Ovary (tissue), 9 donors: ENCODE results near the gene NXPH3. TPM values are rescaled to one million over a fixed set of nuclear protein-coding genes. Genes with fewer than 3 reads are reported as not detected.

ENCODE experiments used
- DNase-seq, 5 donors: peaks; one replicate each; pipeline ENCODE4 v3.0.0-alpha.2; 2019 to 2020
- H3K27ac ChIP-seq, 2 donors: fragments of 200-600 bp; one replicate each; pipeline versions ENCODE4 v1.5.1 to v1.8.0; 2019 to 2022
- H3K27me3 ChIP-seq: fragments of 200-600 bp; one replicate; pipeline ENCODE4 v1.8.0; 2022
- H3K36me3 ChIP-seq: fragments of 200-600 bp; sonication (generic); one replicate; pipeline ENCODE4 v1.5.1; 2019
- H3K4me1 ChIP-seq: one replicate; pipeline ENCODE4 v1.8.1; 2013; ENCODE audit warnings: mild to moderate bottlenecking, moderate library complexity; ENCODE audit not compliant: insufficient read depth
- H3K4me3 ChIP-seq: fragments of 200-600 bp; sonication (generic); one replicate; pipeline ENCODE4 v1.5.1; 2017
- H3K9me3 ChIP-seq, 2 donors: fragments of 200-600 bp in 1 of 2; sonication (generic) in 1 of 2; one replicate each; pipeline versions ENCODE4 v1.5.1 to v1.8.1; 2013 to 2019; ENCODE audit warnings: mild to moderate bottlenecking in 1 of 2, moderate library complexity in 1 of 2
- CTCF ChIP-seq, 3 donors: fragments of 450-650 bp in 2 of 3; fragments of 200-600 bp in 1 of 3; IDR thresholded peaks; one replicate each; pipeline versions ENCODE4 v1.5.1 to v1.8.0; 2016 to 2022; ENCODE audit warnings: antibody characterized with exemption in 3 of 3, mild to moderate bottlenecking in 1 of 3
- EP300 ChIP-seq: sonication (generic); formaldehyde crosslinking; IDR thresholded peaks from one replicate; pipeline ENCODE4 v1.6.1; 2017; ENCODE audit warnings: antibody characterized with exemption
- POLR2A ChIP-seq: fragments of 450-650 bp; IDR thresholded peaks from one replicate; pipeline ENCODE4 v1.6.1; 2017; ENCODE audit warnings: antibody characterized with exemption, mild to moderate bottlenecking, moderate library complexity
- WGBS, 3 donors: extraction: QIAGEN DNeasy Blood & Tissue Kit in 1 of 3; methylation state at CpG; one replicate each; pipeline versions ENCODE4 v1.1.5 to v1.1.7; 2013 to 2017; 5-methylcytosine and 5-hydroxymethylcytosine counted together
- intact Hi-C, 4 donors: fragments of 100-400 bp; cut with DNase I; formaldehyde crosslinking; loops; one replicate each; pipeline versions ENCODE4 v1.11.0 to v1.15.1; 2022 to 2023
- polyA plus RNA-seq, 2 donors: library from polyadenylated mRNA; stranded (reverse); fragments of 200-250 nt in 1 of 2; fragments of 350-450 nt in 1 of 2; fragmentation: Illumina TruSeq in 1 of 2; extraction: RNeasy Lipid Tissue Mini Kit (QIAGEN cat#74804) in 1 of 2; gene quantifications; one replicate each; pipeline ENCODE4 v1.2.3, GENCODE V29; 2013 to 2014
- total RNA-seq, 7 donors: library from RNA; depleted of rRNA in 2 of 7; stranded (reverse); fragments of >200 nt in 2 of 7; fragmentation: NEBNext Ultra II Directional in 3 of 7; extraction: Animal tissue kit (Norgen Biotek cat#: 25700) in 3 of 7; gene quantifications; one replicate each; pipeline versions ENCODE4 v1.1.0 to v1.2.4, GENCODE V29; 2016 to 2023
- donor health status: DM: no; HTN: no; CAD: no; lungs with moderate emphysema.
- donor health status: DM: no; HTN: no; CAD: no.
- donor health status: Bipolar disorder and iron deficiency.
- donor health status: DM: yes; HTN: yes; CAD: no.
- donor health status: DM: no; HTN: no; CAD: no.
- donor health status: DM: yes; HTN: yes; CAD: no.

Gene NXPH3
- total and polyA plus RNA-seq, 9 donors = 1.2 to 26.0 (median 10.7) TPM

DNA sequence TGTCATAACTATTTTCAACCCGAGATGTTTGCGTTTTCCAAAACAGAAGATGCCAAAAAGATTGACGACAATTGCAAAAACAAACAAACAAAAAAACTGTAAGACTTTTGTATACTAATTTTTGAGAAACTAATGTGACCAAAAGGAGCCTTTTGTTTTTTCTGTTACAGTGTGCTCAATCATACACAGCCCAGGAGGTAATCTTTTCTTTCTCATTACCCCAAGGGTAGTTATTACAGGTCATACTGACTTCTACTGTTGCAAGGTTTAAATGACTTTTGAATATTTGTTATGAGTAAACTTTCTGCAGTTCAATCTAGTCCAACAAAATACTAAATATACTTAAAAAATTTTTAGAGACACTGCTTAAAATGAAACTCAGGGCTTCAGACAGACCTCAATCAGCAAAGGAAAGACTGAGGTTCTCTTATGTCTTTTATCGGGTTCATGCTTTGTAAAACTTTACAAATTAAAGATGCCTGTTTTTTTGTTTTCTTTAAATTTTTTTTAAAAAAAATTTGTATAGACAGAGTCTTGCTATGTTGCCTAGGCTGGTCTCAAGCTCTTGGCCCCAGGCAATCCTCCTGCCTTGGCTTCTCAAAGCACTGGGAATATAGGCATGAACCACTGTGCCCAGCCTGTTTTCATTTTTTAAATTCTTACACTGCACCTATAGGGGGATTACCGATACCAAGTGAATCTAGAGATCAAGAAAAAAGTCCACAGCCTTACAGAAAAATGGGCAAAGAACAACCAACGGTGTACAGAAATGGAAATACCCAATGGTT lies 54.6 kb downstream of the NXPH3 start:
- TF ChIP-seq EP300 (no peak), CTCF (IDR thresholded peaks at IDR 0.05) (no peak), POLR2A (no peak)
- H3K27me3 ChIP-seq = no peaks in the 10 kb centered on the region
- no peaks in the 10 kb centered on the region for H3K9me3 ChIP-seq
- DNase-seq = no peak
- peak overlapping the region in 1 of 2 donors; percentile 11 for H3K27ac ChIP-seq
- no peaks in the 10 kb centered on the region for H3K36me3 ChIP-seq
- intact Hi-C loops = loop anchor here in 1 of 4 donors (5.0 kb wide), 1 partner anchor 53 kb away; the partner anchor contains the start of gene NXPH3
- peaks cover 5% of the 10 kb centered on the region for H3K4me1 ChIP-seq
- H3K4me3 ChIP-seq = no peak overlapping the region
- WGBS, 3 donors = 40 to 56% (median 52%) methylated on average over 6 of the region's 6 CpGs

- Histone ChIP-seq H3K27me3 (no peaks in the 10 kb centered on the region), H3K4me1 (peaks cover 6% of the 10 kb centered on the region), H3K27ac (no peak overlapping the region), H3K9me3 (no peaks in the 10 kb centered on the region), H3K4me3 (no peak overlapping the region), H3K36me3 (no peaks in the 10 kb centered on the region)
- no peak for TF ChIP-seq POLR2A
- no peak for TF ChIP-seq EP300
- no peak for TF ChIP-seq CTCF (IDR thresholded peaks at IDR 0.05)
- intact Hi-C loops = loop anchor here in 1 of 4 donors (5.0 kb wide), 1 partner anchor 54 kb away; the partner anchor contains the start of gene NXPH3
- no peak for DNase-seq
- WGBS, 3 donors = 94 to 100% (median 95%) methylated on average over 1 of the region's 1 CpG
Measured at GRCh38 chr17:49631496-49631895, 55.8 kb downstream of the NXPH3 start.

Other genes starting within 250 kb of the NXPH3 start
- gene ZNF652, start 213.6 kb upstream of the NXPH3 start, total RNA-seq = 10 to 100 TPM; 26.0 to 60.9 (median 52.4) TPM
- gene ZNF652, start 213.6 kb upstream of the NXPH3 start, polyA plus RNA-seq = 10 to 100 TPM; 17.1 to 19.4 TPM
- gene PHB1, start 161.0 kb upstream of the NXPH3 start, total RNA-seq = 100 to 1,000 TPM in 4 of 7 donors, 10 to 100 TPM in 3; 46.0 to 132 (median 106) TPM
- gene PHB1, start 161.0 kb upstream of the NXPH3 start, polyA plus RNA-seq = 100 to 1,000 TPM in 1 of 2 donors, 10 to 100 TPM in 1; 87.1 to 148 TPM
- gene NGFR, start 80.6 kb upstream of the NXPH3 start, total RNA-seq = 10 to 100 TPM in 1 of 7 donors, 1 to 10 TPM in 5, under 1 TPM in 1; 0.35 to 13.2 (median 3.4) TPM
- gene NGFR, start 80.6 kb upstream of the NXPH3 start, polyA plus RNA-seq = 1 to 10 TPM; 1.8 to 4.1 TPM
- 10 to 100 TPM; 47.9 to 87.3 (median 76.1) TPM for gene SPOP, start 102.2 kb downstream of the NXPH3 start, total RNA-seq
- gene SPOP, start 102.2 kb downstream of the NXPH3 start, polyA plus RNA-seq = 10 to 100 TPM; 44.5 to 75.4 TPM
- 10 to 100 TPM; 22.9 to 53.3 (median 28.8) TPM for gene SLC35B1, start 132.1 kb downstream of the NXPH3 start, total RNA-seq
- gene SLC35B1, start 132.1 kb downstream of the NXPH3 start, polyA plus RNA-seq = 10 to 100 TPM; 20.9 to 41.0 TPM
- gene FAM117A, start 188.3 kb downstream of the NXPH3 start, total RNA-seq = 10 to 100 TPM; 16.0 to 30.4 (median 19.0) TPM
- 10 to 100 TPM; 15.0 to 25.2 TPM for gene FAM117A, start 188.3 kb downstream of the NXPH3 start, polyA plus RNA-seq
- gene KAT7, start 212.8 kb downstream of the NXPH3 start, total RNA-seq = 10 to 100 TPM; 23.4 to 76.6 (median 62.8) TPM
- gene KAT7, start 212.8 kb downstream of the NXPH3 start, polyA plus RNA-seq = 10 to 100 TPM; 18.4 to 69.8 TPM